ENCODE results near the gene ZSWIM3. TPM values are rescaled to one million over a fixed set of nuclear protein-coding genes. Genes with fewer than 3 reads are reported as not detected.
"Not testable (repeated sequence)": the region's sequence is repeated elsewhere in the genome, so short reads cannot be mapped to it uniquely, and the experiment has no call there.

Gene ZSWIM3
- total RNA-seq, 1 donor from 2014 or later, result 6.4 TPM

GRCh38 chr20:45859916-45860315, 2.5 kb downstream of the ZSWIM3 start:
- intact Hi-C loops (cut with micrococcal nuclease), result loop anchor here (5.0 kb wide), 1 partner anchor 68 kb away; the partner anchor contains the start of genes DNTTIP1 and WFDC3

GRCh38 chr20:45860560-45861220, 3.3 kb downstream of the ZSWIM3 start:
- intact Hi-C loops (cut with micrococcal nuclease), result no loop called here

- intact Hi-C loops (cut with micrococcal nuclease), result no loop called here
Measured at GRCh38 chr20:45861221-45862075, 4.0 kb downstream of the ZSWIM3 start.

- intact Hi-C loops (cut with micrococcal nuclease), result no loop called here
Measured at GRCh38 chr20:45863543-45864470, 6.4 kb downstream of the ZSWIM3 start.

GRCh38 chr20:45866454-45866853, 9.0 kb downstream of the ZSWIM3 start:
- intact Hi-C loops (cut with micrococcal nuclease), result no loop called here

- intact Hi-C loops (cut with micrococcal nuclease), result no loop called here
Measured at GRCh38 chr20:45867136-45867818, 9.9 kb downstream of the ZSWIM3 start.

GRCh38 chr20:45867819-45868176, 10.4 kb downstream of the ZSWIM3 start:
- intact Hi-C loops (cut with micrococcal nuclease), result no loop called here

GRCh38 chr20:45872626-45873025, 15.2 kb downstream of the ZSWIM3 start:
- intact Hi-C loops (cut with micrococcal nuclease), result no loop called here

GRCh38 chr20:45873409-45874103, 16.1 kb downstream of the ZSWIM3 start:
- intact Hi-C loops (cut with micrococcal nuclease), result no loop called here

GRCh38 chr20:45874104-45874481, 16.7 kb downstream of the ZSWIM3 start:
- intact Hi-C loops (cut with micrococcal nuclease), result not testable (repeated sequence)

- intact Hi-C loops (cut with micrococcal nuclease), result no loop called here
Measured at GRCh38 chr20:45874576-45874975, 17.2 kb downstream of the ZSWIM3 start.

GRCh38 chr20:45878076-45878761, 20.8 kb downstream of the ZSWIM3 start:
- intact Hi-C loops (cut with micrococcal nuclease), result no loop called here

GRCh38 chr20:45880988-45881788, 23.8 kb downstream of the ZSWIM3 start, which contains the start of gene ZSWIM1:
Gene ZSWIM1, plus strand, starts transcription at chr20:45881227. Its CDS starts 1,366 bp downstream, at chr20:45882593.
- intact Hi-C loops (cut with micrococcal nuclease), result loop anchor here (1.0 to 2.0 kb wide), 5 partner anchors 10 to 91 kb away; partner anchors contain the start of genes ACOT8, CTSA, NEURL2 and ZNF335

GRCh38 chr20:45882469-45883099, 25.2 kb downstream of the ZSWIM3 start:
- intact Hi-C loops (cut with micrococcal nuclease), result no loop called here

- intact Hi-C loops (cut with micrococcal nuclease), result no loop called here
Measured at GRCh38 chr20:45883100-45883469, 25.7 kb downstream of the ZSWIM3 start.

- intact Hi-C loops (cut with micrococcal nuclease), result no loop called here
Measured at GRCh38 chr20:45886590-45887345, 29.4 kb downstream of the ZSWIM3 start.

- intact Hi-C loops (cut with micrococcal nuclease), result no loop called here
Measured at GRCh38 chr20:45887346-45887715, 29.9 kb downstream of the ZSWIM3 start, which contains the start of gene SPATA25. Gene SPATA25, minus strand, starts transcription at chr20:45887622. Its CDS starts 32 bp downstream, at chr20:45887590.
